SH-SY5Y (cell line): ENCODE data around the gene PTPRG.

Experiments used
- GATA2 ChIP-seq: IDR thresholded peaks from 2 replicates; pipeline ENCODE4 v1.6.1; 2011; ENCODE audit warnings: mild to moderate bottlenecking, low read depth, low read length
- GATA3 ChIP-seq: IDR thresholded peaks from 2 replicates; pipeline ENCODE4 v1.6.1; 2011; ENCODE audit warnings: low read depth, mild to moderate bottlenecking, low read length, moderate library complexity

DNA sequence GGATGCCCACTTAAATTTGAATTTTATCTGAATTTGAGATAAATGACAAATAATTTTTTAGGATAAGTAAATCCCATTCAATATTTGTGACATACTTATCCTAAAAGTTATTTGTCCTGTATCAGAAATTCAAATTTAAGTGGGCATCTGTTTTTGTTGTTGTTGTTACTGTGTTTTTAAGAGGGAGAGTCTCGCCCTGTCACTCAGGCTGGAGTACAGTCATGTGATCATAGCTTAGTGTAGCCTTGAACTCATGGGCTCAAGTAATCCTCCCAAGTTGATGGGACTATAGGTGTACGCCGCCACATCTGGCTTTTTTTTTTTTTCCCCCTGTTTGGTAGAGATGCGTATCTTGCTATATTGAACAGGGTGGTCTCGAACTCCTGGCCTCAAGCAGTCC is 283.0 kb downstream of the PTPRG start:
- TF ChIP-seq GATA2 (no peak), GATA3 (no peak)
